HG03521 (cell line): ENCODE results near the gene HDAC1.

Source experiments
- ATAC-seq: cut with Tn5 transposase; IDR thresholded peaks from one replicate; pipeline ENCODE4 v1.9.1; 2021; ENCODE audit warnings: mild to moderate bottlenecking, moderate library complexity; ENCODE audit not compliant: unreplicated experiment

HDAC1 gene

GRCh38 chr1:32321712-32322291, 29.9 kb downstream of the HDAC1 start:
- ATAC-seq: no peak

GRCh38 chr1:32327204-32327603, 35.3 kb downstream of the HDAC1 start:
- ATAC-seq: no peak

GRCh38 chr1:32329931-32330466, 38.1 kb downstream of the HDAC1 start:
- ATAC-seq: no peak

GRCh38 chr1:32330558-32331151, 38.8 kb downstream of the HDAC1 start:
- no peak for ATAC-seq

GRCh38 chr1:32331549-32331948, 39.7 kb downstream of the HDAC1 start:
- no peak for ATAC-seq

- no peak for ATAC-seq
Measured at GRCh38 chr1:32332290-32333079, 40.6 kb downstream of the HDAC1 start.

GRCh38 chr1:32333251-32333963, 41.5 kb downstream of the HDAC1 start:
- ATAC-seq: no peak

- ATAC-seq: no peak
Measured at GRCh38 chr1:32334274-32334861, 42.5 kb downstream of the HDAC1 start.

- peak; percentile 9 for ATAC-seq
Measured at GRCh38 chr1:32334864-32335534, 43.1 kb downstream of the HDAC1 start.

GRCh38 chr1:32335535-32335789, 43.6 kb downstream of the HDAC1 start:
- ATAC-seq: peak; percentile 14

- ATAC-seq: peak; percentile 40
Measured at GRCh38 chr1:32335790-32336590, 44.1 kb downstream of the HDAC1 start, which contains the start of gene MARCKSL1. TSS of gene MARCKSL1 (minus strand) at chr1:32336233. CDS start at chr1:32336033, 200 bp downstream.

- ATAC-seq: no peak
Measured at GRCh38 chr1:32336591-32336932, 44.7 kb downstream of the HDAC1 start.

- ATAC-seq: no peak
Measured at GRCh38 chr1:32336963-32337675, 45.2 kb downstream of the HDAC1 start.

- ATAC-seq: no peak
Measured at GRCh38 chr1:32337855-32338636, 46.2 kb downstream of the HDAC1 start.

- no peak for ATAC-seq
Measured at GRCh38 chr1:32338637-32339145, 46.8 kb downstream of the HDAC1 start.

- no peak for ATAC-seq
Measured at GRCh38 chr1:32339363-32339978, 47.6 kb downstream of the HDAC1 start.

GRCh38 chr1:32341186-32341757, 49.4 kb downstream of the HDAC1 start:
- no peak for ATAC-seq
